Measurements from ENCODE around the gene ADAMTS17.

ADAMTS17 gene

DNA sequence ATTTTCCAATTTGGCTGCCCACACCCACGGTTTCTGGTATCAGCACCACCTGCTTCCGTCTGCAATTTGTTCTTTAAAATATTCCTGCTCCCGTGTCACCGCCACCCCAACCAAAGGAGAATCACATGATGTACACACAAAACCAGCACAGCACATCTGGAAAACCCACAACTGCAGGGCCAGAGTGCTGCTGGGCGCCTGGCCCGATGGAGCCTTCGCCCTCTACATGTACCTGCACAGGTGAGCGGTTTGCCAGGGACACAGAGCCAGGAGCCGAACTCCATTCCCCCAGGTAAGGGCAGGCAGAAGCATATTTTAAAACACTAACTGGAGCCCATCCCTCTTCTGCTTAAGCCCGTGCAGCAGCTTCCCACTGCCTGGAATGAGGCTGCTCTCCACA lies 75.6 kb downstream of the ADAMTS17 start:
- no peak for DNase-seq

DNA sequence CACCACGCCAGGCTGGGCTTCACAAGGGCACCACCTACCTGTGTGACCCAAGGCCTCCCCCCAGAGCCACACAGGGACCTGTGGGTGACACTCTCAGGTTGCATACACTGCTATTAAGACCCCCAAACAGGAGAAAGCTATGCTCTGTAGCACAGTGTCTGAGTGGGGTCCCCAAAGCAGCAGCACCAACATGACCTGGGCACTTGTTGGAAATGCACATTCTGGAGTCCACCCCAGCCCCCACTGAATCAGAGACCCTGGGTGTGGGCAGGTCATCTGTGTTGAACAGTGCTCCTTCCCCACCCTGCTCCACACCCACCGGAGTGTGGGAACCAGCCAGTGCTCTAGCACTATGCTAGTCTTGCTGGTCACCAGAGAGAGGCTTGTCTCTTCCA lies 76.1 kb downstream of the ADAMTS17 start:
- DNase-seq = no peak

DNA sequence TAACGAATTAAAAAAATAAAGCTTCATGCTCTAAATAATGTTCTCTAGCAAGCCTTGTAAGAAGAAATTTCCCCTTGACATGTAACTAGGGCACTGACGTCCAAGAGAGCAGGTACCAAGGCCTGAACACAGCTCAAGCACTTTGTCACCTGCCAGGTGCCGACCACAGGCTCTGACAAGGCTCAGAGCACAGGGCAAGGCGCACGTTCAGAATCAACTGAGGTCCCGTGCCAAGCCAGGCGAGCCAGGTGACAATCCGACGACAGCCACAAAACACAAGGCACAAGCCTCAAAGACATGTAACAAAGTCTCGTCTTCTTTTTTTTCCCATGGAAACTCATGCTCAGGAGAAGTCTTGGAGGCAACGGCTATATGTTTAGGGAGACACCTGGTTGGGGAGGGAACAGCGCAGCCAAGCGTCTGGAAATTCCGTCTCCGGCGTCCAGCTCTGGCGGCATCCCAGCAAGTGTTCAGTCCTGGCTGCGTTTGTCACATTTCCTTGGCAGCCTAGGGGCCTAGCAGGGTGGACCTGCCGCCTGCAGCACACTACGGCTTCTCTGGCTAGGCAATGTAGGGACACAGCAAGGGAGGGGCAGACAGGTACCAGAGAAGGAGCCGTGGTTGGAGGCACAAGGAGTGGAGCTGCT lies 76.7 kb downstream of the ADAMTS17 start:
- DNase-seq = no peak

DNA sequence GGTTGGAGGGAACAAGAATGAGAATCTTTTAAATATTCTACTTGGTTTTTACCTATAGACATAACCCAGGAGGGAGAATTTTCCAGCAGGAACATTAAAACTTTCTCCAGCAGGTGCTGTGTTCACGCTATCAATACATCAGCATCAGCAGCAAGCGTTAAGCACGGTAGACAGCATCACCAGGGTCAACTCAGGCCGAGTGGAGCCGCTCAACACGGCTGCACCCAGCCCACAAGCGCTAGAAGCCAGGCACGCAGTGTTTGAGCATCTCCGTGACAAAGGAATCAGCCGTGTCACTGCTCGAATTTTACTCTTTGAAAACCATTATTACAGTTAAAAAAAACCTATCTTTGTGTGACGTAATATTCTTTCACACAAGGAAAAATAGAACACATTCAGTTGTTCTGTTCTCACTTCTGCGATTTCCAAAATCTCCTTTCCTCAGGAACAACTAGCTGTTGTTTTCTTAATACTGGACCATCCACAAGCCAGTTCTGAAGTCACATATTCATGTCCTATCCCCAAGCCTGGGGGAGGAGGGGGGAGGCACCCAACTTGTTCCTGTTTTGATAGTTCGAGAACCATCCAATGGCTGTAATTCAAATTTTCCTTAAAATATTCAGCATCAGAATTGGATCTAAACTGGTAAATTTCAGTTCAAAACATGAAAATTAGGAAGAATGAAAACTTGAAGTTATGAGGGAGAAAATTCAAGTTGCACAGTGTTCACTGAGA lies 77.9 kb downstream of the ADAMTS17 start:
- DNase-seq = no peak

DNA sequence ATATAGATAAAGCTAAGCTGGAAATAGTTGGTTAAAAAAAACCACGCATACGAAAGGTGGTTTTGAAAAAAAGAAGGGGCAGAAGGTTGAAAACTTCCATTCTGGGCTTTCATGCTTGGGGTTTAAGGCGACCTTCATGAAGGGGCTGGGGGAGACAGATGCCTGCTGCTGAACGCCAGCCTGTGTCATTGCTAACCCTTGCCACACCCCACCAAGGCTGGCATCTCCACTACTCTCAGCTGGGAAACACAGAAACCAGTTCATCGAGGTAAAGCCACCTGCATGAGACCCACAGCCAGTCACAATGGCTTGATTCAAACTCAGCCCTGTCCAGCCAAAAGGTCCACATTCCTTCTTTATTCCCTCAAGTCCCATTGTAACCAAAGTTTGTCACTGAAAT lies 78.7 kb downstream of the ADAMTS17 start:
- DNase-seq = no peak

DNA sequence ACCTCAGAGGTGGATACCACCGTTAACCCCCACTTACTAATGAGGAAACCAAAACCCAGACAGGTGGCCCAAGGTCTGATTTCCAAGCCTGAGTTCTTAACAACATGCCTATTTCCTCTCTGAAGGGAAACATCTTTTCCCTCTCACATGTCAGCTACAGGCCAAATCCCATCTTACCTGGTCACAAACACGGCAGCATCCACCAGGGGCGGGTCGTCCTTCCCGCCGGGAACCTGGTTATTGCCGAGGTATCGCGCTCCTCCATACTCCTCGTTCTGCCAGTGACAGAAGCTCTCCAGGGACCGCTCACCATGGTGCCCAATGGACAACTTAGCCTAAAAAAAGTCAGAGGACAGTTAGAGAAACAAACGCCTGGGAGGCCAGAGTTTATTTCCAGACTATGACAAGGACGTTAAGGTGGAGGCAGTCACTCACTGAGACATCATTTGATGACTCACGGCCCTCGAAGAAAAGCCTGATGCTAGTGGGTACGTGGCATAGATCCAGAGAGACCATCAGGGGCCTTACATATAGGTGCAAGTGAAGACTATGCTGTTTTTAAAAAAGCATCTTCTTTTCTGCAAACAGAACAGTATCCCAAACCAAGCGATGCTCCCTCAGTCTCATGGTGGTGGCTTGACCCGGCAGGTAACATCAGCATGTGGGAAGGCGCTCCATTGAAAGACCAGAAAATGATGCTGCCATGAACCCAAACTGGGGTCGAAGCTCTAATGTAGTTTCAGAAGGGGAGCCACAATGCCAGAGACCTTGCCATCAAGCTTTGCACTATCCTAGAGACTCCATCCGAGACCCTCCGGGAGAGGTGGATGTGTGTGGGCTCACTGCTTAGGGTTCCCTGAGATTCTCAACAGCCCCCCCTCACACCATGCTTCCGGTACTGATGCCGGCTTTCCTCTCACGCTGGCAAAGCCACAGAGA lies 80.2 kb downstream of the ADAMTS17 start:
- no peak for DNase-seq

DNA sequence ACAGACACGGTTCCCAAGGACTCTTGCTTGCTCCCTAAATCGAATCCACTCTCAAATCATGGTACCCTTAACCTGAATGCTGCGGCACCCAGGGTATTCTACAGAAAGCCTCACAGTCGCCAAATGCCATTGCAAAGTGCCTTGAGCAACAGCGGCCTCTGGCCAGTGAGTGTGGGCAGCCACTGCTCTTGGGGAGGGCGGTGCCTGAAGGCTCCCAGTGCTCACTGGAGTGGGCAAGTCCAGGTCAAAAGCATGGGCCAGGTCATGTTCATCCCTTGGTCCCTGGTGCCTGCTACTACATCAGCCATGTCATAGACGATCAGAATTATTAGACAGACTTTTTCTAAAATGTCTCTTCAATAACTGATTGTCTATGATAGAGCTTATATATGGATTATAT lies 82.5 kb downstream of the ADAMTS17 start:
- no peak for DNase-seq

DNA sequence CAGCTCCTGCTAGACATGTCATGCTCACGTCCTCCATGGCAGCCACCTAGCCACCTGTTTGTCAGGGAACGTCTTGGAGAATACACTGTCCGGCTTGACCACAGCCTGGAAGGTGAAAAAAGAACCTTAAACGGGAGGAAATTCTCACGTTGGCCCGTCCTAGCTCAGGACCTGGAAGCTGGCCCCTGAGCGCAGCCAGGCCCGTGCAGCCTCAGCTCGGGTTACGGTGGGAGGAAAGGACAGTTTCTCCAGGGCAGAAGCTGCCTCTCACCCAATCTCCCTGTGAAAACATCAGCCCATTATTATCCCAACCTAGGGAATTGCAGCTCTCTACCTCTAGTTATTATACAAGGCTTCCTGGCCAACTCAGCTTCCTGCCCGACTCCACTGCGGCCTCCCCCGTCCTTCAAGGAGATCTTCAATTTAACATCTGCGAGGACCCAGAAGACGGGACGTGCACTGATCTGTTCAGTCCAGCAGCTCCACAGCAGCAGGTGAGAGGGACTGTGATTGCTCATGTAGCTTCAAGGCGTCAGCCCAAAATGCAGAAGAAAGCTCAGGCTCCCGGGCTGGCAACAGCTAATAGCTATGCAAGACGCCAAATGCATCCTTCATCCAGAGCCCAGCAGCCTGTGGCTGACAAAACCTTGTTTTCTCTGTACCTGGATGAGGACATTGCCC lies 84.7 kb downstream of the ADAMTS17 start:
- no peak for DNase-seq

DNA sequence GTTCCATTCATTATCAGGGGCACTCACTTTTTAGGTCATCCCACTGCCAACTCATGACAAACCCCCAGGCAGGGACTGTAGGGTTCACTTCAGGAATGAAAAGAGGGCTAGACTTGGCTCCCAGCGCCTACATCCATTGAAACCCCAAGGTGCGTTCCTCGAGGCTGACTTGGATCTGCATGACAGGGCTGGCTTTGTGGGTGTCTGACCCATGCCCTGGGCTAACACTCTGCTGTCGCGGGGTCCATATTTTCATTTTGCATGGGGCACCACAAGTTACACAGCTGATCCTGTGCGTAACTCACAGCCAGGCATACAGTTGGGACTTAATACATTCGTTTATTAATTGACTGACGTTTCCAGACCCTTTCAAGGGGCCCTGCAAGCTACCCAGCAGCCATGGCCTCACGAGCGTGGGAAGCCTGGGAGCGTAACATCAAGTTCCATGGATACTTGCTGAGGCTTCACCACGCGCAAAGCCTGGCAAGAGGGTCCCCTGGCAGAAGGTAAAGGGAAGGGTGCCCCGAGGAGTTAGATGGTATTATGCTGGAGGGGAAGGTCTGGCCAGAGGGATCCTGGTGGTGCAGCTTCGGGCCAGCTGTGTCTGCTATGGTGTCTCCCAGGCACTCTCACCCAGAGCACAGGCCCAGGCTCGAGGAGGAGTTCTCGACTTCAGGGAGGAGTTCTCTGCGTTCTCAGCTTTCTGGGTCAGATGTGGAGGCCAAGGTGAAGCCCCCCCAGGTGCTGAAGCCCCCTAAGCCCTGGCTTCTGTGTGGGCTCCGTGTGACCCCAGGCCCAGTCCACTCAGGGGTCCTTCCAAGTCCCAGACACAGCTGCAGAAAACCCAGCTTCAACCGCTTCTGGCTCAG lies 85.4 kb downstream of the ADAMTS17 start:
- DNase-seq = no peak

DNA sequence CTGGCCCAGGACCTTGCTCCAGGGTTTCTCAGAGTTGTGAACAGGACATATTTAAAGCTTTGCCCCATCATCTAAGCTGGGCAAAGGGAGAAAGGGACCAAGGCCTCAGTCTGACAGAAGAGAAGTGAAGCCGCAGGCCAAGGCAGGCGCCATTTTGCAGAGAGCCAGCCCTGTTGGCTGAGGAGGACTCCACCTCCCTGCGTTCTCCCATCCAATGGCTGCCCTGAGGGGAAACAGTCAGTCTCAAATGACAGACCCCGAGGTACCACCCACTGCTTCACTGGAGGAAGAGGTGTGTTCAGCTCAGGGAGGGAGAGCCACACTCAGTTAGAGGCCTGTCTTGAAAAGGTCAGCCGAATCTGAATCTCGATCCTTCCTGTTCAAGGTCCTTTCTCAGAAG lies 86.1 kb downstream of the ADAMTS17 start:
- no peak for DNase-seq

DNA sequence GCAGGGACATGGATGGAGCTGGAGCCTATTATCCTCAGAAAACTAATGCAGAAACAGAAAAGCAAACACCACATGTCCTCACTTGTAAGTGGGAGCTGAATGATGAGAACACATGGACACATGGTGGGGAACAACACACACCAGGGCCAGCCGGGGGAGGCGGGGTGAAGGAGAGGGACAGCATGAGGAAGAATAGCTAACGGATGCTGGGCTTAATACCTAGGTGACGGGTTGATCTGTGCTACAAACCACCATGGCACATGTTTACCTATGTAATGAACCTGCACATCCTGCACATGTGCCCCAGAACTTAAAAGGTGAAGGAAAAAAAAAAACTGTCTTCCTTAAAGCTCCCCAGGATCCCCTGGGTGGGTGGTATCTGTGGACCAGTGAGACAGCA lies 87.1 kb downstream of the ADAMTS17 start:
- DNase-seq = no peak

DNA sequence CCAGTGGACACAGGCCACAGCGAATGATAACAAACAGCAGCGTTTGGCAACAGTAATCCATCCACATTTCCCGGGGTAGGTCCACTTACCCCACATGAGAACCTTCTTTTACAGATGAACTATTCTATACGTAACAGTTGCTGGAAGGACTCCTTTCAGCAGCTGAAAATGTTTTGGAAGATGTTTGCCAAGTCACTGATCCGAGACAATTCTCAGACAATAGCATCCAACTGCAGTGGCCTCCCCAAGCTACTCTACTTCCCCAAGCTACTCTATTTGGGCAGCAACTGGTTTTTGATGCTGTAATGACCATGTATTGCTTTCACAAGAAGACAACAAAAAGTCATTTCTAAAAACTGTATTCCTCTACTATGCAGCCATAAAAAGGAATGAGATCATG lies 87.5 kb downstream of the ADAMTS17 start:
- no peak for DNase-seq

DNA sequence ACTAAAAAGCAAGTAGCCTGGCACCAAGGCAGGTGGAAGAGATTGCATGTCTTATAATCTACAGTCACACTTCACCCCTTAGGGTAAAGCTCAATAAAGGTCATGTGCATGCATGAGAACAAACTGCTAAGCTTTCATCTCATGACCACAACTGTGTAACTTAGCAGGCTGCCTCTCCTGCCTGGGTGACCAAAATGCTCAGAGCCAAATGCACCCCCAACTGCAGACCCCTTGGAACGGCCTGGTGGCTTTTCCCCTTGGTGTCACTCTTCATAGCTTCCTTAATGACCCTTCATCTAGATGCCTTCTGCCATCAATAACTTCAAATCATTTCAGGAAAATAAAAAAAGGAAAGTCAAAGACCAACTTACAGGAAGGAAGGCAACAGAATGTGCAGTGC lies 88.1 kb downstream of the ADAMTS17 start:
- DNase-seq = no peak

DNA sequence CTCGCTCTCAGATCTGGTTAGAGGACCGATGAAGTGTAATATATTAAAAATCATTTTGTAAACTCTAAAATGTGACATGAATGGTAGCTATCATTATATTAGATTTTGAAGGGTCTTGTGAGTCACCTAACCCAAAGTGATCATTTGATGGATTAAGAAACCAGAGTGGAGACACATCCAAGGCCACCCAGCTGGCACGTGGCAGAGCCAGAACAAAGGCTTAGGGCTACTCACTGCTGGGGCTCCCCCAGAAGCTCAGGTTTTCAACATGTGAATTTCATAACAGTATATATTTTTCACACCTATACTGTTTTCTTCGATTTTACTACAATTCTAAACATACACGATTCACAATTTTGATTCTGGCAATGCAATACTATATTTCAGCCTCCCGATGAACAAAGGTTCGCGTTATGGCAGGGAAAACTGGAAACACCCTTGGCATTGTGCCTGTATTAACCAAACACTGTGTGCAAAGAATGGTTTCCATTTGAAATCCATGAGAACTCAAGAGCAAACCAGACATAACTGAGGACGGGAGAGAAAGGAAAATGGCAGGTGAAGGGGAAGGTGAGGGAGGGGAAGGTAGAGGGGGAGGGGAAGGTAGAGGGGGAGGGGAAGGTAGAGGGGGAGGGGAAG lies 88.9 kb downstream of the ADAMTS17 start:
- DNase-seq = no peak

DNA sequence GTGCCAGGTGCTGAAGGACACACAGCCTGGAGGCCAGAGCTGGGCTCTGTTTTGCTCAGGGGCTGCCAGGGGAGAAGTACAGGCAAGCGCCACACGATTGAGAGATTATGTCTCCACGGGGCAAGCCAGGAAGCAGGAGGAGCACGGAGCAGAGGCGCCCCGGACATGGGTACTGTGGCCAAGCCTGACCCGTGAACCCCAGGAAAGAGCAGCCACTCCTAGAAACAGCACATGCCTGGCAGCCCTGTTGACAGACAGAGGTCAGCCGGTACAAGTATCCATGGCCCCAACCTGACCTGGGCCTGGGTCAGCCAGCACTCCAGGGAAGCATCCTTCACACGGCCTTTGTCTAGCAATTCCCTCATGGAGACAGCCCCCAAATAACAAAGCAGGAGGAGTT lies 89.4 kb downstream of the ADAMTS17 start:
- DNase-seq = no peak

DNA sequence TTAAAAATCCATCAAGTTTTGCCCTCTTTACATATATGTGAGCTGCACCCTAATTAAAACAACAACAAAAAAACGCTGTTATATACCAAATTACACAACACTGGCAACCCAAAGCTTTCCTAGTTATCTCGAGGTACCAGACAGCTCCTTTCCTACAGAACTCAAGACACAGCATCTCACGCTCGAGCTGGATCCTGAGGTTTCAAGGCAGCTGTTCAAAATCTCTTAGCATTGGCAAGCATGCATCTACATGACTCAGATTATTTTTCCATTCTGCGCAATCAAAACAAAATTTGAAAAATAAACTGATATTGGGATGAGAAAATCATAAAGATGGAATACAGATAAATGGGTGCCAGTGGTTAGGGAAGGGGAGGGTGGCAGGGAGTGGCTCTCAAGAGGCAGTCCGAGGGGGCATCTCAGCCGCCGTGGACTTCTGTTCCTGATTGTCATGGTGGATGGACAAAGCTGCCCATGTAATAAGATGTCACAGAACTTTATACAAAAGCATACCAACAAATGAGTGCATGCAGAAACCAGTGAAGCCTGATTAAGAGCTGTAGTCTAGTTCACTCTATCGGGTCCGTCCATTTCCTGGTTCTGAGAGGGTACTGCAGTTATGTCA lies 91.5 kb downstream of the ADAMTS17 start:
- DNase-seq = no peak

DNA sequence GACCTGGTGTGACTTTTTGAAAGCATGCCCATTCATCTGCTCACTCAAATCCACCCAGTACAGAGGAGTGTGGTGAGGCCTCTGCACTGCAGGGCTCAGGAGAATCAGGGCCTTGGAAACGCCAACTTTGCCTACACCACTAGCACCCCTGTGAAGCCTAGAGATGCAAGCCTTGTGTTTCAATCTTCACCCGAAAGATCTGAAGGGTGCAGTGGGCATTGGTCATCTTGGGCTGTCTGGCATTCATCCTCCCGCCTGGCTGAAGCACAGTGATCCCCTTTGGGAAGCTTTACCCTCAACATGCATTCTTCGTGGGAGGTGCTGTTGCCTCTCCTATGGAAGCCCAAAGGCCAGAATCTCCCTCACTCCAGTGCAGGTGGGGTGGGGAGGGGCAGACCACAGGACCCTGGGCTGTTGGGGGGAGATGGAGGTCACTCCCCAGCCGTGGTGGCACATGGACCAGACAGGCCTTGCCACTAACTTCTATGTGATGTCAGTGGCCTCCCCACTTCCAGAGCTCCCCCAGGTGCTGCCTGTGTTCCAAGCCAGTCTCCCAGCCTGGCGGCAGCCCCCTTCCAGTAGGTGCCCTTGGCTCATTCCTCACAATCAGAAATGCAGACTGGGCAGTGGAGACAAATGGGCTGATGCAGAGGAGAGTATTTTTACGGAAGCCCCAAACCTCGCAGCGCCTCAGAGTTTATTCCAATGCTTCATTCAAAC lies 92.5 kb downstream of the ADAMTS17 start:
- no peak for DNase-seq

DNA sequence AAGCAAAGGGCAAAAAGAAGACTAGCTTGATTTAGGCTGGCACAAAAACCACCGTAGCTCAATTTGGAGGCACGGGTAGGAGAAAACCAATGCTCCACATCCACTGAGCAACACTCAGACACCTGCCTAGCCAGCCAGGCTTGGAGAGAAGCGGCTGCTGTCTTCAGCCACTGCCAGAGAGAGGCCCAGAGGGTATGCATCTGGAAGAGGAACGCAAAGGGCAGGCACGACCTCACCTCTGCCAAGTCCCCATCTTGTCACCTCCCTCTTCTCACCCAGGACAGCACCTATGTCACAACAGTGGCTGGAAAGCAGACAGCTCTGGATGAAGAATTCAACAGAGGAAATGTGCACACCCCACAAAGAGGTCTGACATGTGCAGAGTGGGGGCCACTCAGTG lies 93.5 kb downstream of the ADAMTS17 start:
- no peak for DNase-seq

DNA sequence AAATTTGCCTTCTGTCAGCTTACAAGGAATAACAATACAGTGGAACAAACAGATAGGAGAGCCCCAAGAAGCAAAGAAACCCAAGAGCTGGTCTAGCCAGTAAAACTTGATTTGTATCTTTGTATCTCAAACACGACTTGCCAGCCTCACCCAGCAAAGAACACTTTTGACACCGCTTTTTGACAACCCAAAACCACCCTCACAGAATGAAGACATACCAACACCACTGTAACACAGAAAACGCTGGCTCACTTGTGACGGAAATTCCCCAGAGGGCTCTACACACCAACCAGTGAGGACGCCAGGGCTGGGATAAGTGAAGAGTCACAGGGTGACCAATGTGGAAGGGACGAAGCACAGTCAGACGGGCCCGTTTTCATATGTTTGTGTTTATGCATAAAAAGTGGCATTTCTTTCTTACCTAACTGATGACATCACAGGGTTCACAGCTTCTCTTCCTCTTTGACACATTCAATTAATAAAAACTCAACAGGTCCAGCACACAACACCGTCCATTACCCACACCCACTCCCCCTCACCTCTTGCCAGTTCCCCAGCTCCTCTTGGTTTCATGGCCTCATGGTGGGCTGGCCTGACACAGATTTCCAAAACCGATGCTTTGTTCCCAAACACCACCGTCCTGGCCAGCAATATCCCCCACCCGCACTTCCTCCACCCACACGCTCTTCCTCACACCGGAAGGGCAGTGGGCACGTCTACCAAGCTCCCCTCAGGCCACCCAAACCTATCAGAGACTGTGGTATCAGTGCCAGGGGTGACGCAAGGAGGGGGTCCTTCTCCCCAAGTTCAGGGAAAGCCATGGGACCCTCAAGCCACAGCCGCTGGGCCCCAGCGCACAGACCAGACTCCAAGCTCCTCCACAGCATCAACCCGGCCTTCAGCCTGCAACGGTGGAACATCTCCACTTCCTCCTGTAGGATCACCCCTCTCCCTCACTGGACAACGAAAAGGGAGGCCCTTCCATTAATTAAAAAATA lies 94.2 kb downstream of the ADAMTS17 start:
- no peak for DNase-seq
